Measurements from ENCODE around the gene TBX2.

GRCh38 chr17:61420745-61421398, 21.2 kb downstream of the TBX2 start:
- TF ChIP-seq CTCF (optimal IDR thresholded peaks at IDR 0.05 in 1 of 3, IDR thresholded peaks at IDR 0.05 in 1 of 3, conservative IDR thresholded peaks at IDR 0.05 in 1 of 3; ENCODE audit: extremely low read depth in 1 of 3, insufficient read depth in 2 of 3, low read length in 3 of 3) (no peak), EZH2 (IDR thresholded peaks at IDR 0.05; ENCODE audit: low read length) (no peak)

Measured in keratinocyte (primary cell).